GM19455 (cell line): ENCODE data around the gene COL2A1.
A peak's percentile ranks its signal among the peaks of the same experiment; 100 is the strongest.

Source experiments
- ATAC-seq: cut with Tn5 transposase; IDR thresholded peaks from one replicate; pipeline ENCODE4 v1.9.1; 2021; ENCODE audit not compliant: unreplicated experiment

The COL2A1 gene

GRCh38 chr12:47949441-47950341 lies 54.6 kb downstream of the COL2A1 start:
- ATAC-seq = peak; percentile 69

DNA sequence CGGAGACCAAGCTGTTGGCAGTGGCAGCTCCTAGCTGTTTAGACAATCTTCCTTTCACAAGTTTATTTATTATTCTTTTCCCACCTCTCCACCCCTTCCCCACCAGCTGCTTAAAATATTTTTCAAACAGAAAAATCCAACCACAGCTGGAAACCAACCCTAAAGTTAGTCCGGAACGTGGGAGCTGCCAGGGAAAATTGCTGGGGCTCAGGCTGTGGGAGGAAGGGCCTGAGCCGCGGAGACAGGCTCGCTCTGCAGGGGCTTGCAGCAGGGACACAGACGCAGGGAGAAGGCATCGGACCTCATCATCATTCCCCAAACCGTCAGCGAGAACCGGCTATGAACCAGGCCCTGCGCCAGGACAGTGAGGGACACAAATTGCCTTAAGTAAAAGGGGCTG lies 56.9 kb downstream of the COL2A1 start:
- no peak for ATAC-seq

DNA sequence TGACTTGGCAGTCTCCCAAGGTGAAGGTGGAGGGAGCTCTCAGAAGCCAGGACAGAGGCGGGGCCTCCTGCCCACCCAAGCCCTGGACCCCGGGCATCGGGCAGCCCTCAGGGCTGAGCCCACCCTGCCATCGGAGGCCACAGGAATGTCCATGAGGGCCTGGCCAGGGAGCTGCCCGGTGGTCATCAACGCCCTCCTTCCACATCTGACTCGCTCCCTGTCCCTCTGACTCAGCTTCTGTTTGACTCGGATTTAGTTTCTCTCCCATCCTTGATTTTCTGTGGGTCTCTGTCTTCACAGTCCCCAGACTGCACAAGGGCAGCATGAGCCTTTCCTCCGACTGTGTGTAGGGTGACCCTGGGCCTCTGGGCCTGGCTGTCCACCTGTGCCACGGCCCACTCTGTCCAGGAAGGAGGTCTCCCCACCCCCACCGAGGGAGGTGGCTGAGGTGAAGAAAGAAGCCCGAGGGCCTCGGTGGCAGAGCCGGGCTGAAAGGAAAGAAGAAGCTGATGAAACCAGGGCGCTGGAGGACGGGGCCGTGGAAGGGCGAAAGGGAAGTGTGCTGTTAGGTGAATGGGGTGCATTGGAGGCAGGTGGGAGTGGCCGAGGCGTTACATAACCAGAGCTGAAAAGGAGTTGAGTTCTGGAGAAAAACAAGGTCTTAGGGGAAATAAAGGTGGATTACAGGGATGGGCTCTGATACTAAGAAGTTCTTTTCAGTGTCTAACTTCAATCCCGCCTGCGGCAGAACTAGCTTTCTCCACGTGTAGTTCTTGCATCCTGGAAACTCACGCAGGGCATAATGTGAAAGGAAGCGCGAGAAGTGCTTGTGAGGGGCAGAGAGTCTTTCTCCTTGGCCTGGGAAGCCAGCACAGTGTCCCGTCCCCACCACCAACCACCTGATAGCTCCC lies 57.6 kb downstream of the COL2A1 start:
- ATAC-seq = no peak

DNA sequence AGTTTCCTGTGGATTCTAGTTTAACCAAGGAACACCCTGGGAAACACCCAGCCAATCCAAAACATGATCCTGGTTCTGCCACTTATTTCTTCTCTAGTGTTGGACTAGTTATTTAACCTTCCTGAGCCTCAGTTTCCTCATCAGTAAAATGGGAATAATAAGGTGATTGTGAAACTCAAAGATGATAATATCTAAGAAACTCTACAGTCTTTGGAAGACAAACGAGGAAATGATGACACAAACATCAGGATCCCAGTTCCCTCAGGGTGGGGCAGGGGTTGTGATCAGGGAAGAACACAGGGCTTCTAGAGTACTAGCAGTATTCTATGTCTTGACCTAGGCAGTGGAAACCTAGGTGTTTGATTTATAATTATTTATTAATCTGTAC lies 58.9 kb downstream of the COL2A1 start:
- ATAC-seq = no peak

GRCh38 chr12:47944685-47945340 lies 59.5 kb downstream of the COL2A1 start:
- no peak for ATAC-seq

DNA sequence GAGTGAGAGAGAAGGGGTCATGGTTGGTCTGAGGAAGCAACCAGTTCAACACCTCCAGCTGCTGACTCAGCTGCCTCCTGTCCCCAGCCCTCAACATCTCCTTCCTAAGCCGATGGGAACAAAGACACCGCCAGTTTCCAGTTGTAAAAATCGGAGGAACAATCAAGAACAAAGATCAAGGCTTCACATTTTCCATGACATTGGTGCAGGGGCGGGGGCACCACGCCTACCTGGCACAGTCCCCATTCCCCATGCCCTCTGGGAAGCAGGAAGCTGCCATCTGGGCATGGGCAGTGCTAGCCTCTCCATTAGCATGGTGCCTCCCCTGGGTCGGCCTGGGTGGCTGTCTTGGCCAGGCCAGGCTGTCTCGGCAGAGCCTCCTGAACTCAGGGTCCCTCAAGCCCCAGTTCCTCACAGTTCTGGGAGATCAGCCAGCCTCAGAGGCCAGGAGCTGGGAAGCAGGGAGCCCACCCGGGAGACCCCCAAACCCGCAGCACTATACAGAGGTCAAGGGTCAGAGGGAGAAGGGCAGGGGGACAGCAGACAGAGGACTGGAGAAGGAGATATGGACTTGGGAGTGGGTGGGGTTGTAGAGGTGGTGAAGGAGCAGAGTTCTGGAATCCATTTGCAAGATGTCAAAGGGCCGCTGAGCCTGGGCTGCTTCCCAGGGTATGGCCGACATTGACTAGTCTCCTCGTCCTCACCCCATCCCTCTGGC lies 60.5 kb downstream of the COL2A1 start:
- no peak for ATAC-seq

GRCh38 chr12:47942614-47943225 lies 61.6 kb downstream of the COL2A1 start:
- ATAC-seq = no peak

- no peak for ATAC-seq
Observed at GRCh38 chr12:47941871-47942613, 62.2 kb downstream of the COL2A1 start.

- no peak for ATAC-seq
Observed at GRCh38 chr12:47941475-47941780, 62.8 kb downstream of the COL2A1 start.

DNA sequence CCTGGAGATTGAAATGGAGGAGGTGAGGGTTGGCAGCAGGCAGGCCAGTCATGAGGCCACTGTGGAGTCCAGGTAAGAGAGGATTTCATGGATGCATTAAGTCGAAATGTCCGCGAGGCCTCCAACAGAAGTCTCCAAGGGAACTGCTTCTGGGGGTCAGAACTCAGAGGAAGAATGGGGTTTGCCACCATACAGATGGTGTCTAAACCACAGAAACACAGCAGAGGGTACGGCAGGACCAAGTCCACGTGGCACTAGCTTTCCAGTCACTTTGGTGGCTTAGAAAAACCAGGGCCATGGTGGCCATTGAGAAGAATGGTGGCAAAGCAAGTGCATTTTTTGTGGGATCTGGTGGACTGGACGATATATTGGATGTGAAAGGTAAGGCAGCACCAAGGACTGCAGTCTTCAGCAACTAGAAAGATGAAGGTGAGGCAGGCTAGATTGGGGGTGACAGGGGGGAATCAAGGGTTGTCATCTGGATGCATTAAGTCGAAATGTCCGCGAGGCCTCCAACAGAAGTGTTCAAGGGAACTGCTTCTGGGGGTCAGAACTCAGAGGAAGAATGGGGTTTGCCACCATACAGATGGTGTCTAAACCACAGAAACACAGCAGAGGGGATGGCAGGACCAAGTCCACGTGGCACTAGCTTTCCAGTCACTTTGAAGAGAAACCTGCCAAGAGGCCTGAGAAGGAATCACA lies 63.4 kb downstream of the COL2A1 start:
- no peak for ATAC-seq

- no peak for ATAC-seq
Observed at GRCh38 chr12:47939009-47939601, 65.2 kb downstream of the COL2A1 start.

DNA sequence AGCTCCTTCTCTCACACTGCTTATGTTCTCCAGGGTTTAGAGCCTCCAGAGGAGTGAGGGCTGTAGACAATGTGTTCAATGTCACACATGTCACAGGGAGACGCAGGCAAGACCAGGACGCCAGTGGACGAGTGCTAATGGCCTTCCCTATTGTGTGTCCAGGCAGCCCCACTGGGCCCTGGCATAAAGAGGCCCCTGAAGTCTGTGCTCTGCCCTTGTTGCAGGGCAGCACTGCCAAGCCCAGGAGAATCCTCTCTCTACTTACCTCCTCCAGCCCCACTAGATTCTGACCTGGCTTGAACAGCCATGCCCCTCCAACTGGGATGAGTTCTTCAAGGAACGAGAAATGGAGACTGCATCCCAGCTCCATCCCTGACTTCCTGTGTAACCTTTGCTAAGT lies 65.7 kb downstream of the COL2A1 start:
- no peak for ATAC-seq

DNA sequence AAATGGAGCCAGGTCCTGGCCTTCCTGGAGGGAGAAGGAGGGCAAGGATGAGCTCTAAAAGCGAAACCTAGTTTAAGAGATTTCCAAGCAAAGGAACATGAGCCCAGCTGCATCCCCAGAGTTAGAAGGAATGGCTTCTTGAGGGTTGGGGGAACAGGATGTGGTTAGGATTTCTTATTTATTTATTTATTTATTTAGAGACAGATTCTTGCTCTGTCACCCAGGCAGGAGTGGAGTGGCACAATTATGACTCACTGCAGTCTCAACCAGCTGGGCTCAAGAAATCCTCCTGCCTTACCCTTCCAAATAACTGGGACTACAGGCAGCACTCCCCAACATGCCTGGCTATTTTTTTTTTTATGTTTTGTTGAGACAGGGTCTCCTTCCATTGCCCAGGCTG lies 66.2 kb downstream of the COL2A1 start:
- no peak for ATAC-seq

DNA sequence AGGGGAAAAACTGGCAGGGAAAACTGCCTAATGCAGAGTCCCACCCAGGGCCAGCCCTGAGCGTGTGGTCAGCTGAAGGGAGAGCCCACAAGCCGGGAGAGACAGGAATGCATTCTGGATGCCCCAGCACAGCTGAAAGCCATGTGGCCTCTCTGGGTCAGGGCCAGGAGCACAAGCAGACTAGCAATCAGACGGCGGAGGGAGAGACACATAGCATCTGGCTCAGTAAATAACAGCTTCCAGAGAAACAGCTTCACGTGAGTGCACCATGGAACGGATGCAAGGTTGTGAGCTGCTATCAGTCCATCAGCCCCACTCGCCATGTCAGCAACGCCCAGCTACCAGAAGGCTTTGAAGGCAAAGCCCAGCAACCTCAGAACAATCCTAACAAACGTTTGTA lies 69.1 kb downstream of the COL2A1 start:
- ATAC-seq = no peak

- no peak for ATAC-seq
Observed at GRCh38 chr12:47931187-47931586, 73.1 kb downstream of the COL2A1 start.

DNA sequence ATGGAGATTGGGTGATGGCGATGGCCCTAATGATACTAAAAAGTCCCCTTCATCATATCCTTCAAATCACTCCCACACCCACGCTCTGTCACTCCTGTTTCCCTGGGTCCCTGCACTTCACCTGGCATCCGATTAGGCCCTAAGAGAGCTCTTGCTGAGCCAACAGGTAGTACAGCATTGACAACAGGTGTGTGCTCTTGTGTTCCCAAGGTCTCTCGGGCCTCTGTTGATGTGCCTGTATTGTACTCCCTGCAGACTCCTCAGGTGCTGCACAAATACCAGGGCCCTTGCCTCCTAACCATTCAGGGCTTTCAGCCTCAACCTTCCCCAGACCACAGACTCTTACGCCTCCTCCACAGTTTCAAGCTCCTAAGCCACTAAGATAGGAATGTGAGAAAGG lies 73.6 kb downstream of the COL2A1 start:
- ATAC-seq = no peak

- no peak for ATAC-seq
Observed at GRCh38 chr12:47927346-47927745, 76.9 kb downstream of the COL2A1 start.
